ENCODE measurements around the gene RASA4B. TPM values are rescaled to one million over a fixed set of nuclear protein-coding genes. Genes with fewer than 3 reads are reported as not detected.

RASA4B gene
- total and polyA plus RNA-seq, 2 experiments from 2014 or later = 0.99 to 1.5 TPM

DNA sequence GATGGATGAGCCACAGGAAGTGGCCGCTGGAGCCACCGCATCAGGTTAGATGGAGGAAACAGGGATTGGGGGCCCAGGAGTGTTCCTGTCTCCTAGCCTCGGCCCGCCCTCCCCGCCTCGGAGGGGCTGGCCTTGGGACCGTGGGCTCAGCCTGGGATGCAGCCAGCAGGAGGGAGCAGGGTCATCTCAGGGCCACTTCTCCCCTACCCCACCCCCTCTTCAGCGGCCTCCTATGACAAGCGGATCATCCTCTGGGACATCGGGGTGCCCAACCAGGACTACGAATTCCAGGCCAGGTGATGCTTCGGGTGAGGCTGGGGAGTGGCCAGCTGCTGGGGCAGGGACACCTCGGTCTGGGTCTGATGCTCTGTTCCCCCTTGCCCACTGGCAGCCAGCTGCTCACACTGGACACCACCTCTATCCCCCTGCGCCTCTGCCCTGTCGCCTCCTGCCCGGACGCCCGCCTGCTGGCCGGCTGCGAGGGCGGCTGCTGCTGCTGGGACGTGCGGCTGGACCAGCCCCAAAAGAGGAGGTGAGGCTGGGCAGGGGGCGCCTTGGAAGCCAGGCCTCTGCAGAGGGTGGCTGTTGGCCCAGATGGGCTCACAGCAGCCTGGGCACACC is 48.1 kb downstream of the RASA4B start:
- Mint-ChIP-seq H3K36me3 (ENCODE audit: low read depth) (peaks cover 23% of the 10 kb centered on the region), H3K27ac (no peak overlapping the region), H3K4me1 (peaks cover 10% of the 10 kb centered on the region; the same call in 2 of the 3 replicates), H3K9me3 (no peaks in the 10 kb centered on the region; the same call in 2 of the 3 replicates), H3K27me3 (ENCODE audit: insufficient read depth, low read depth, poor library complexity) (peaks cover 21% of the 10 kb centered on the region), H3K4me3 (no peak overlapping the region)
- Histone ChIP-seq H4K20me1 (replicated peaks; ENCODE audit: insufficient read depth) (peaks cover 4% of the 10 kb centered on the region; the same call in 1 of the 2 replicates), H3K36me3 (ENCODE audit: insufficient read depth) (no peaks in the 10 kb centered on the region), H2AFZ (no peak overlapping the region), H3K79me2 (replicated peaks; ENCODE audit: insufficient read depth) (peaks cover 1% of the 10 kb centered on the region), H3K9me2 (ENCODE audit: insufficient read depth) (no peaks in the 10 kb centered on the region), H3K4me2 (no peak overlapping the region), H3K4me3 (no peak overlapping the region), H3K27me3 (ENCODE audit: insufficient read depth) (no peaks in the 10 kb centered on the region), H3F3A (replicated peaks; ENCODE audit: low read depth) (peaks cover 6% of the 10 kb centered on the region; the same call in 1 of the 2 replicates), H3K4me1 (ENCODE audit: insufficient read depth) (0 out of 2 replicates have a peak, but pooled peaks cover 6% of the 10 kb centered on the region), H3K27ac (ENCODE audit: low read depth) (no peak overlapping the region)
- DNase-seq (ENCODE audit: low spot score) (no peak), ATAC-seq (no peak)
- TF ChIP-seq REST (IDR thresholded peaks at IDR 0.05; ENCODE audit: unreplicated experiment) (no peak), STAT1 (IDR thresholded peaks at IDR 0.05; ENCODE audit: unreplicated experiment) (no peak), CTCF (conservative IDR thresholded peaks at IDR 0.05; ENCODE audit: low read depth in 2 of 2) (no peak), NANOG (IDR thresholded peaks at IDR 0.05; ENCODE audit: borderline replicate concordance) (no peak), EZH2phosphoT487 (IDR thresholded peaks at IDR 0.05; ENCODE audit: unreplicated experiment) (no peak), EZH2 (IDR thresholded peaks at IDR 0.05; ENCODE audit: low read depth, unreplicated experiment) (no peak), ZNF331 (CRISPR knock-in tag; IDR thresholded peaks at IDR 0.05; ENCODE audit: low read depth) (no peak), JUNB (IDR thresholded peaks at IDR 0.05; ENCODE audit: unreplicated experiment) (no peak), ZNF114 (CRISPR knock-in tag; IDR thresholded peaks at IDR 0.05) (no peak), ZNF462 (CRISPR knock-in tag; IDR thresholded peaks at IDR 0.05) (no peak), CREB1 (CRISPR knock-in tag; IDR thresholded peaks at IDR 0.05; ENCODE audit: low read depth) (no peak), POLR2AphosphoS5 (IDR thresholded peaks at IDR 0.05; ENCODE audit: low read depth) (no peak)
